ENCODE results near the gene ZNF768. TPM values are rescaled to one million over a fixed set of nuclear protein-coding genes. Genes with fewer than 3 reads are reported as not detected.
A peak's percentile ranks its signal among the peaks of the same experiment; 100 is the strongest.

Gene ZNF768
- total and polyA plus RNA-seq, 2 of the 13 experiments (the other 11 are each of a cell fraction or from before 2014, with no cell fraction given), result 26.7 to 34.4 TPM

DNA sequence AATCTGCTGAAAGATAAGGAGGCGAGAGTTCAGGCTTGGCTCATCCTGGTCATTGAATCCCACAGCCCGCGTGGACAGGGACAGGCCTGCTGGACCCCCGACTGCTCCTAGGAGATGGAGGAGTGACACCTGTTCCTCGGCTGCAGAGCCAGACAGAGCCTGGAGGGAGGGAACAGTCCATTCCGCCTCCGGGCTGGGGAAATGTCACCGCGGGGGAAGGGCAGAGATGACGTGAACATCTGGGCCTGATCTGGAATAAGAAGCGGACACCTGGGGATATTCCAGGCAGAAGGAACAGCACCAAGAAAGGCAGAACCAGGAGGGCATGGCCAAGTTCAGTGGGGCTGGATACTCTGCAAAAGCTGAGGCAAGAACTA is 6.8 kb upstream of the ZNF768 start (continued):
- TF ChIP-seq, protein P1, sequence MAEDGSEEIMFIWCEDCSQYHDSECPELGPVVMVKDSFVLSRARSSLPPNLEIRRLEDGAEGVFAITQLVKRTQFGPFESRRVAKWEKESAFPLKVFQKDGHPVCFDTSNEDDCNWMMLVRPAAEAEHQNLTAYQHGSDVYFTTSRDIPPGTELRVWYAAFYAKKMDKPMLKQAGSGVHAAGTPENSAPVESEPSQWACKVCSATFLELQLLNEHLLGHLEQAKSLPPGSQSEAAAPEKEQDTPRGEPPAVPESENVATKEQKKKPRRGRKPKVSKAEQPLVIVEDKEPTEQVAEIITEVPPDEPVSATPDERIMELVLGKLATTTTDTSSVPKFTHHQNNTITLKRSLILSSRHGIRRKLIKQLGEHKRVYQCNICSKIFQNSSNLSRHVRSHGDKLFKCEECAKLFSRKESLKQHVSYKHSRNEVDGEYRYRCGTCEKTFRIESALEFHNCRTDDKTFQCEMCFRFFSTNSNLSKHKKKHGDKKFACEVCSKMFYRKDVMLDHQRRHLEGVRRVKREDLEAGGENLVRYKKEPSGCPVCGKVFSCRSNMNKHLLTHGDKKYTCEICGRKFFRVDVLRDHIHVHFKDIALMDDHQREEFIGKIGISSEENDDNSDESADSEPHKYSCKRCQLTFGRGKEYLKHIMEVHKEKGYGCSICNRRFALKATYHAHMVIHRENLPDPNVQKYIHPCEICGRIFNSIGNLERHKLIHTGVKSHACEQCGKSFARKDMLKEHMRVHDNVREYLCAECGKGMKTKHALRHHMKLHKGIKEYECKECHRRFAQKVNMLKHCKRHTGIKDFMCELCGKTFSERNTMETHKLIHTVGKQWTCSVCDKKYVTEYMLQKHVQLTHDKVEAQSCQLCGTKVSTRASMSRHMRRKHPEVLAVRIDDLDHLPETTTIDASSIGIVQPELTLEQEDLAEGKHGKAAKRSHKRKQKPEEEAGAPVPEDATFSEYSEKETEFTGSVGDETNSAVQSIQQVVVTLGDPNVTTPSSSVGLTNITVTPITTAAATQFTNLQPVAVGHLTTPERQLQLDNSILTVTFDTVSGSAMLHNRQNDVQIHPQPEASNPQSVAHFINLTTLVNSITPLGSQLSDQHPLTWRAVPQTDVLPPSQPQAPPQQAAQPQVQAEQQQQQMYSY (CRISPR knock-in tag; IDR thresholded peaks at IDR 0.05), result 0 out of 2 replicates have a peak, but pooled peaks have one; percentile 24
- peak; percentile 94 for TF ChIP-seq ZNF441 (CRISPR knock-in tag; IDR thresholded peaks at IDR 0.05; ENCODE audit: borderline replicate concordance)
- peak; percentile 18 for TF ChIP-seq RBM39 (IDR thresholded peaks at IDR 0.05; ENCODE audit: low read depth, low read length, poor library complexity, severe bottlenecking)
- no peak for TF ChIP-seq NFE2L2 (IDR thresholded peaks at IDR 0.05; ENCODE audit: low read length)
- no peak for TF ChIP-seq ZNF350 (CRISPR knock-in tag; IDR thresholded peaks at IDR 0.05; ENCODE audit: borderline replicate concordance, low read depth)
- no peak for TF ChIP-seq NONO (IDR thresholded peaks at IDR 0.05)
- TF ChIP-seq NONO (CRISPR knock-in tag; conservative IDR thresholded peaks at IDR 0.05), result 0 out of 2 replicates have a peak, but pooled peaks have one; percentile 31
- TF ChIP-seq ZBTB38 (CRISPR knock-in tag; IDR thresholded peaks at IDR 0.05), result peak; percentile 98
- TF ChIP-seq PRPF4 (IDR thresholded peaks at IDR 0.05; ENCODE audit: low read depth, low read length, poor library complexity, severe bottlenecking), result peak; percentile 15
- TF ChIP-seq ZNF576 (CRISPR knock-in tag; IDR thresholded peaks at IDR 0.05), result 0 out of 2 replicates have a peak, but pooled peaks have one; percentile 12
- TF ChIP-seq ZNF687 (CRISPR knock-in tag; IDR thresholded peaks at IDR 0.05), result peak; percentile 33
- TF ChIP-seq DMAP1 (CRISPR knock-in tag; IDR thresholded peaks at IDR 0.05), result no peak
- TF ChIP-seq ZBTB42 (CRISPR knock-in tag; IDR thresholded peaks at IDR 0.05), result 0 out of 2 replicates have a peak, but pooled peaks have one; percentile 78
- TF ChIP-seq, protein P2, sequence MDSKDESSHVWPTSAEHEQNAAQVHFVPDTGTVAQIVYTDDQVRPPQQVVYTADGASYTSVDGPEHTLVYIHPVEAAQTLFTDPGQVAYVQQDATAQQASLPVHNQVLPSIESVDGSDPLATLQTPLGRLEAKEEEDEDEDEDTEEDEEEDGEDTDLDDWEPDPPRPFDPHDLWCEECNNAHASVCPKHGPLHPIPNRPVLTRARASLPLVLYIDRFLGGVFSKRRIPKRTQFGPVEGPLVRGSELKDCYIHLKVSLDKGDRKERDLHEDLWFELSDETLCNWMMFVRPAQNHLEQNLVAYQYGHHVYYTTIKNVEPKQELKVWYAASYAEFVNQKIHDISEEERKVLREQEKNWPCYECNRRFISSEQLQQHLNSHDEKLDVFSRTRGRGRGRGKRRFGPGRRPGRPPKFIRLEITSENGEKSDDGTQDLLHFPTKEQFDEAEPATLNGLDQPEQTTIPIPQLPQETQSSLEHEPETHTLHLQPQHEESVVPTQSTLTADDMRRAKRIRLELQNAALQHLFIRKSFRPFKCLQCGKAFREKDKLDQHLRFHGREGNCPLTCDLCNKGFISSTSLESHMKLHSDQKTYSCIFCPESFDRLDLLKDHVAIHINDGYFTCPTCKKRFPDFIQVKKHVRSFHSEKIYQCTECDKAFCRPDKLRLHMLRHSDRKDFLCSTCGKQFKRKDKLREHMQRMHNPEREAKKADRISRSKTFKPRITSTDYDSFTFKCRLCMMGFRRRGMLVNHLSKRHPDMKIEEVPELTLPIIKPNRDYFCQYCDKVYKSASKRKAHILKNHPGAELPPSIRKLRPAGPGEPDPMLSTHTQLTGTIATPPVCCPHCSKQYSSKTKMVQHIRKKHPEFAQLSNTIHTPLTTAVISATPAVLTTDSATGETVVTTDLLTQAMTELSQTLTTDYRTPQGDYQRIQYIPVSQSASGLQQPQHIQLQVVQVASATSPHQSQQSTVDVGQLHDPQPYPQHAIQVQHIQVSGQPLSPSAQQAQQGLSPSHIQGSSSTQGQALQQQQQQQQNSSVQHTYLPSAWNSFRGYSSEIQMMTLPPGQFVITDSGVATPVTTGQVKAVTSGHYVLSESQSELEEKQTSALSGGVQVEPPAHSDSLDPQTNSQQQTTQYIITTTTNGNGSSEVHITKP (CRISPR knock-in tag; IDR thresholded peaks at IDR 0.05; ENCODE audit: low read depth), result peak; percentile 29; the same call in 1 of the 2 replicates

Data from HepG2 (cell line).